HepG2 (cell line): ENCODE results near the gene DST. TPM values are rescaled to one million over a fixed set of nuclear protein-coding genes. Genes with fewer than 3 reads are reported as not detected.

Experiments
- ATAC-seq: fragments of 200-7000 bp; cut with Tn5 transposase; 3 replicates; pipeline ENCODE4 v1.9.1; 2020; ENCODE audit warnings: mild to moderate bottlenecking, moderate library complexity
- BruUV-seq: library from RNA; stranded (reverse); fragments of 400-500 nt; replicated peaks from 2 replicates; lab custom pipeline; 2021; lab: Mats Ljungman, UMichigan
- CTCF ChIA-PET: fragments of 300-600 bp; formaldehyde crosslinking; extraction: SDS; loops from one replicate; lab custom pipeline; 2021; ENCODE audit warnings: low total read pairs, inconsistent platforms, low intra/inter-chr PET ratio; lab: Yijun Ruan, JAX
- POLR2A ChIA-PET: fragments of 350-600 bp; sonication (Branson Sonifier 250); formaldehyde crosslinking; loops from one replicate; lab custom pipeline; 2020; ENCODE audit warnings: antibody characterized with exemption, inconsistent platforms; lab: Yijun Ruan, JAX
- DNase-seq: peaks from one replicate; pipeline ENCODE4 v3.0.0-alpha.2; 2015; ENCODE audit warnings: low spot score
- FAIRE-seq: peaks from 3 replicates; lab custom pipeline; 2011; peaks lifted over from hg19 to GRCh38; lab: Jason Lieb, UNC
- H2AFZ ChIP-seq: one replicate; pipeline ENCODE4 v1.6.1; 2011; ENCODE audit warnings: low read length, inconsistent platforms
- H3K27ac ChIP-seq: fragments of 300-600 bp; 3 replicates; pipeline ENCODE4 v1.8.0; 2011; ENCODE audit warnings: mixed run types, mild to moderate bottlenecking, mixed read lengths, low read length, inconsistent platforms; ENCODE audit not compliant: insufficient read depth; ENCODE audit errors: extremely low read length
- H3K27me3 ChIP-seq, 2 experiments: fragments of 200-600 bp in 1 of 2; 2 replicates in 1 of 2; 3 replicates in 1 of 2; pipeline versions ENCODE4 v1.6.0 to v1.8.0; 2011; ENCODE audit warnings: low read length in 2 of 2, mild to moderate bottlenecking in 2 of 2, moderate library complexity in 2 of 2, inconsistent platforms in 1 of 2; ENCODE audit not compliant: insufficient read depth in 2 of 2, control insufficient read depth in 1 of 2
- H3K36me3 ChIP-seq, 2 experiments: fragments of 200-600 bp in 1 of 2; replicated peaks in 1 of 2; 2 replicates in 1 of 2; 3 replicates in 1 of 2; pipeline versions ENCODE4 v1.5.1 to v1.8.0; 2011; ENCODE audit warnings: low read length in 2 of 2, inconsistent platforms in 1 of 2; ENCODE audit not compliant: insufficient read depth in 2 of 2, control insufficient read depth in 1 of 2
- H3K4me1 ChIP-seq: 2 replicates; pipeline ENCODE4 v1.5.1; 2012; ENCODE audit warnings: low read length, inconsistent platforms; ENCODE audit not compliant: insufficient read depth
- H3K4me2 ChIP-seq: 2 replicates; pipeline ENCODE4 v1.6.0; 2011; ENCODE audit warnings: low read depth, low read length, inconsistent platforms
- H3K4me3 ChIP-seq, 3 experiments: fragments of 200-600 bp in 1 of 3; sonication (generic), shearing (Covaris generic) in 1 of 3; replicated peaks in 1 of 3; 2 replicates each; pipeline ENCODE4 v1.5.1; 2011 to 2016; ENCODE audit warnings: low read length in 3 of 3, inconsistent platforms in 2 of 3, low read depth in 2 of 3, mild to moderate bottlenecking in 2 of 3, control low read depth in 1 of 3, mixed read lengths in 1 of 3; ENCODE audit not compliant: insufficient read depth in 1 of 3
- H3K79me2 ChIP-seq: one replicate; pipeline ENCODE4 v1.6.1; 2011; ENCODE audit warnings: low read length, inconsistent platforms; ENCODE audit not compliant: insufficient read depth
- H3K9ac ChIP-seq: 2 replicates; pipeline ENCODE4 v1.6.0; 2011; ENCODE audit warnings: mild to moderate bottlenecking, low read depth, low read length, inconsistent platforms; ENCODE audit not compliant: insufficient read depth
- H3K9me3 ChIP-seq: 2 replicates; pipeline ENCODE4 v1.5.1; 2012; ENCODE audit warnings: mild to moderate bottlenecking, low read length
- H4K20me1 ChIP-seq: 2 replicates; pipeline ENCODE4 v1.6.0; 2011; ENCODE audit warnings: inconsistent platforms, mild to moderate bottlenecking, low read length, moderate library complexity; ENCODE audit not compliant: insufficient read depth
- ATF2 ChIP-seq: sonication (generic); formaldehyde crosslinking; IDR thresholded peaks from 2 replicates; pipeline ENCODE4 v1.4.0; 2020; ENCODE audit warnings: missing genetic modification reagents
- DNMT1 ChIP-seq: sonication (generic); formaldehyde crosslinking; IDR thresholded peaks from 2 replicates; pipeline ENCODE4 v1.5.1; 2020; ENCODE audit warnings: mild to moderate bottlenecking, missing genetic modification reagents
- HMG20B ChIP-seq: conservative IDR thresholded peaks from 2 replicates; pipeline ENCODE4 v1.6.1; 2016; ENCODE audit warnings: missing genetic modification reagents, missing compliant biosample characterization
- JUNB ChIP-seq: sonication (generic); formaldehyde crosslinking; IDR thresholded peaks from 2 replicates; pipeline ENCODE4 v1.8.0; 2022; ENCODE audit warnings: missing genetic modification reagents, mild to moderate bottlenecking, borderline replicate concordance
- KLF11 ChIP-seq: IDR thresholded peaks from 2 replicates; pipeline ENCODE4 v1.6.1; 2016; ENCODE audit warnings: missing compliant biosample characterization
- RORA ChIP-seq: sonication (generic); formaldehyde crosslinking; IDR thresholded peaks from 2 replicates; pipeline ENCODE4 v1.5.0; 2020; ENCODE audit warnings: mild to moderate bottlenecking, missing genetic modification reagents, moderate library complexity
- SAP130 ChIP-seq: IDR thresholded peaks from 2 replicates; pipeline ENCODE4 v1.6.1; 2016; ENCODE audit warnings: low read depth
- SRY ChIP-seq: sonication (generic); formaldehyde crosslinking; IDR thresholded peaks from 2 replicates; pipeline ENCODE4 v1.8.0; 2022; ENCODE audit warnings: mild to moderate bottlenecking, missing genetic modification reagents
- STAT5B ChIP-seq: sonication (generic); formaldehyde crosslinking; IDR thresholded peaks from 2 replicates; pipeline ENCODE4 v1.4.0; 2020; ENCODE audit warnings: missing genetic modification reagents
- TBL1XR1 ChIP-seq: fragments of 150-350 bp; IDR thresholded peaks from 2 replicates; pipeline ENCODE4 v1.6.1; 2014; ENCODE audit warnings: borderline replicate concordance, low read length; ENCODE audit not compliant: partially characterized antibody
- U2AF1 ChIP-seq: fragments of 200-400 bp; formaldehyde crosslinking; optimal IDR thresholded peaks from 2 replicates; pipeline ENCODE3; 2017; ENCODE audit warnings: mild to moderate bottlenecking, low read depth, low read length
- ZFYVE20 ChIP-seq: sonication (generic); formaldehyde crosslinking; IDR thresholded peaks from 2 replicates; pipeline ENCODE4 v1.8.0; 2023; ENCODE audit warnings: low read depth, mild to moderate bottlenecking, moderate library complexity, missing genetic modification reagents, borderline replicate concordance
- ZNF124 ChIP-seq: sonication (generic); formaldehyde crosslinking; IDR thresholded peaks from 2 replicates; pipeline ENCODE4 v1.4.0; 2020; ENCODE audit warnings: missing genetic modification reagents
- ZNF282 ChIP-seq: fragments of 450-650 bp; IDR thresholded peaks from 2 replicates; pipeline ENCODE4 v1.6.1; 2018; ENCODE audit not compliant: partially characterized antibody
- ZNF318 ChIP-seq: sonication (generic); formaldehyde crosslinking; IDR thresholded peaks from 2 replicates; pipeline ENCODE4 v1.4.0; 2020; ENCODE audit warnings: mild to moderate bottlenecking, missing genetic modification reagents
- ZNF615 ChIP-seq: sonication (generic); formaldehyde crosslinking; IDR thresholded peaks from 2 replicates; pipeline ENCODE4 v1.5.0; 2020; ENCODE audit warnings: mild to moderate bottlenecking, missing genetic modification reagents, borderline replicate concordance
- ZNF75D ChIP-seq: sonication (generic); formaldehyde crosslinking; IDR thresholded peaks from 2 replicates; pipeline ENCODE4 v1.8.1; 2023; ENCODE audit warnings: missing genetic modification reagents, mild to moderate bottlenecking, borderline replicate concordance
- WGBS: methylation state at CpG from one replicate; pipeline ENCODE4 v1.1.6; 2017; ENCODE audit warnings: low lambda C conversion rate; 5-methylcytosine and 5-hydroxymethylcytosine counted together
- in situ Hi-C: cut with HindIII; loops from 2 replicates; pipeline ENCODE4 v1.10.0; 2017; ENCODE audit warnings: low pct_unique_long_range_greater_than_20kb; ENCODE audit not compliant: extremely low pct_ligation_motif_present
- intact Hi-C: fragments of 100-400 bp; cut with micrococcal nuclease; formaldehyde crosslinking; loops from one replicate; pipeline ENCODE4 v1.10.0; 2022; ENCODE audit not compliant: unreplicated experiment
- polyA plus RNA-seq, 8 experiments: library from polyadenylated mRNA; depleted of rRNA in 3 of 8; stranded (reverse) in 7 of 8; unstranded in 1 of 8; fragments of >200 nt; fragmentation: Illumina TruSeq in 4 of 8; extraction: Trizol in 4 of 8; gene quantifications; 2 replicates each; pipeline versions ENCODE4 v1.2.1 to v1.2.3, GENCODE V29; 2011 to 2016; ENCODE audit warnings: low read depth in 4 of 8, missing spikeins in 1 of 8, mixed read lengths in 1 of 8; ENCODE audit not compliant: insufficient read depth in 1 of 8
- total RNA-seq, 5 experiments: library from RNA; depleted of rRNA; stranded (reverse); fragments of >200 nt; fragmentation: Illumina TruSeq; extraction: Trizol; gene quantifications; 2 replicates each; pipeline ENCODE4 v1.2.3, GENCODE V29; 2016; ENCODE audit warnings: low read depth in 1 of 5

Gene DST
- total and polyA plus RNA-seq, 2 of the 13 experiments (the other 11 are each of a cell fraction or from before 2014, with no cell fraction given) = 64.4 to 89.0 TPM

GRCh38 chr6:56475736-56476457 lies 166.8 kb downstream of the DST start:
- WGBS = 79% methylated on average over 4 of the region's 4 CpGs
- Histone ChIP-seq H4K20me1 (no peaks in the 10 kb centered on the region), H3K4me1 (no peaks in the 10 kb centered on the region), H3K27ac (no peak overlapping the region), H3K79me2 (no peaks in the 10 kb centered on the region), H3K4me2 (no peak overlapping the region), H3K4me3 (no peak overlapping the region), H3K9me3 (no peaks in the 10 kb centered on the region), H3K36me3 (peaks cover 28 to 59% of the 10 kb centered on the region in 2 experiments), H3K27me3 (no peaks in the 10 kb centered on the region), H2AFZ (no peak overlapping the region), H3K9ac (no peak overlapping the region)
- FAIRE-seq (no peak), DNase-seq (peak; percentile 7), ATAC-seq (0 out of 3 replicates have a peak, but pooled peaks have one; percentile 27)
- BruUV-seq = no TSS peak
- intact Hi-C loops = no loop called here
- in situ Hi-C loops = no loop called here
- CTCF ChIA-PET = no interaction called here
- POLR2A ChIA-PET = no interaction called here
- TF ChIP-seq ZNF318 (CRISPR knock-in tag) (no peak), SAP130 (CRISPR knock-in tag) (no peak), ZNF615 (no peak), RORA (CRISPR knock-in tag) (no peak), SRY (CRISPR knock-in tag) (no peak), TBL1XR1 (no peak), U2AF1 (no peak), JUNB (CRISPR knock-in tag) (no peak), ZNF75D (no peak), STAT5B (CRISPR knock-in tag) (no peak), ZNF282 (no peak), KLF11 (CRISPR knock-in tag) (no peak), ATF2 (CRISPR knock-in tag) (no peak), HMG20B (CRISPR knock-in tag) (no peak), ZNF124 (CRISPR knock-in tag) (no peak), ZFYVE20 (no peak), DNMT1 (no peak)
